Mammary epithelial cell (primary cell): ENCODE results near the gene CNTNAP2.

ENCODE experiments used
- EZH2 ChIP-seq: IDR thresholded peaks from 2 replicates; pipeline ENCODE4 v1.6.1; 2012; ENCODE audit warnings: low read length, inconsistent platforms, borderline replicate concordance
- TF ChIP-seq, protein P1 (sequence below), 2 donors: IDR thresholded peaks in 1 of 2; conservative IDR thresholded peaks in 1 of 2; 2 replicates each; pipeline ENCODE4 v1.5.1; 2011 to 2012; ENCODE audit warnings: inconsistent platforms in 2 of 2, low read length in 2 of 2, mild to moderate bottlenecking in 2 of 2, control low read depth in 1 of 2, low read depth in 1 of 2; ENCODE audit not compliant: insufficient read depth in 1 of 2; ENCODE audit errors: extremely low read depth in 1 of 2

DNA sequence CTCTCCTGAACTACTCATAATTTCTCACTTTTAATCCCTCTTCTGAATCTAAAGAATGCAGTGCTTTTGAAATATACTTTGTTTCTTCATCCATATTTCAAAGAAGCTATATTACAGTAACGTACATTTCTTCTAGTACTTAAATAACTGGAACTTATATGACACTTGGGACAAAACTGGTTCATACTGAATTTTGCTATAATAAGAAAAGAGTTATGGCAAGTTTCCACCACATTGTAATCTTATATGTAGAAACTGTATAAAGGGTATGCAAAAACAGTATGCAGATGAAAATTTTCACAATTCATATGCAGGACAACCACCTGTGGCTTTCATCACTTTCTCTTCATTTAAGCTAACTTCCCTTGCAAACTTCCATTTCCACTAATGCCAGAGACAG is 785.7 kb downstream of the CNTNAP2 start:
- TF ChIP-seq, protein P1, sequence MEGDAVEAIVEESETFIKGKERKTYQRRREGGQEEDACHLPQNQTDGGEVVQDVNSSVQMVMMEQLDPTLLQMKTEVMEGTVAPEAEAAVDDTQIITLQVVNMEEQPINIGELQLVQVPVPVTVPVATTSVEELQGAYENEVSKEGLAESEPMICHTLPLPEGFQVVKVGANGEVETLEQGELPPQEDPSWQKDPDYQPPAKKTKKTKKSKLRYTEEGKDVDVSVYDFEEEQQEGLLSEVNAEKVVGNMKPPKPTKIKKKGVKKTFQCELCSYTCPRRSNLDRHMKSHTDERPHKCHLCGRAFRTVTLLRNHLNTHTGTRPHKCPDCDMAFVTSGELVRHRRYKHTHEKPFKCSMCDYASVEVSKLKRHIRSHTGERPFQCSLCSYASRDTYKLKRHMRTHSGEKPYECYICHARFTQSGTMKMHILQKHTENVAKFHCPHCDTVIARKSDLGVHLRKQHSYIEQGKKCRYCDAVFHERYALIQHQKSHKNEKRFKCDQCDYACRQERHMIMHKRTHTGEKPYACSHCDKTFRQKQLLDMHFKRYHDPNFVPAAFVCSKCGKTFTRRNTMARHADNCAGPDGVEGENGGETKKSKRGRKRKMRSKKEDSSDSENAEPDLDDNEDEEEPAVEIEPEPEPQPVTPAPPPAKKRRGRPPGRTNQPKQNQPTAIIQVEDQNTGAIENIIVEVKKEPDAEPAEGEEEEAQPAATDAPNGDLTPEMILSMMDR (conservative IDR thresholded peaks at IDR 0.05 in 1 of 2, IDR thresholded peaks at IDR 0.05 in 1 of 2; ENCODE audit: extremely low read depth in 1 of 2, insufficient read depth in 1 of 2, low read depth in 1 of 2, low read length in 2 of 2): no peak
- no peak for TF ChIP-seq EZH2
